Measurements from ENCODE around the gene N4BP2L2.
"Not testable (repeated sequence)": the region's sequence is repeated elsewhere in the genome, so short reads cannot be mapped to it uniquely, and the experiment has no call there.

N4BP2L2 gene

DNA sequence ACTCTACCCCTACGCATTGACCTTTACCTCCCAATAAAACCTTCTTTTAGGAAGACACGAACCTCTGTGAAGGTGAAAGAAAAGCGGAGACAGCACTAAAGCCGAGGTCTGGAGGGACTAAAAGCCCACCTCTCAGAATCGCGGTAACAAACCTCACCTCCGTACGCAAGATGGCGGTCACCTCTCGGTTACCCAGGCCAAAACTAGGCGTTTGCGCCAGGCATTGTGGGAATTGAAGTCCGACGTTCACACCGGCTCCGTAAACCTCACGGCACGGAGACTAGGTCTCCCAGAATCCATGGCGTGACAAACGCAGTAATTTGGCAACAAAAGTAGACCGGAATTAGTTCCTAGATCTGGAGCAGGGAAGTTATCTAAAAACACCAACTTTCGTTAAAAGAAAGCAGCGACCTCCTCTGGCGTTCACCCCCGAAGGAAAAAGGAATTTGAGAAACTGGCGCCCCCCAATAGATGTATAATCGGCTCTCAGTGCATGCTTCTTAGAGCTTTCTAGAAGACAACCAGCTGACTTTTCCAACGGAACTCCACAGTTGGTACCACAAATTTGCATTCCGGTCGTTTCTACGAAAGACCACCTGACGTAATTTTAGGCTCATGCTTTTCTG, at the start of gene N4BP2L2:
N4BP2L2 (minus strand) TSS at position 175 of the 626 bp plus-strand sequence. CDS start 1,768 bp downstream, outside the sequence.
- peak; percentile 91 for DNase-seq (ENCODE audit: low read depth, low spot score)

GRCh38 chr13:32587811-32588170, 49.2 kb upstream of the N4BP2L2 start:
- no peak for DNase-seq (ENCODE audit: low read depth, low spot score)

DNA sequence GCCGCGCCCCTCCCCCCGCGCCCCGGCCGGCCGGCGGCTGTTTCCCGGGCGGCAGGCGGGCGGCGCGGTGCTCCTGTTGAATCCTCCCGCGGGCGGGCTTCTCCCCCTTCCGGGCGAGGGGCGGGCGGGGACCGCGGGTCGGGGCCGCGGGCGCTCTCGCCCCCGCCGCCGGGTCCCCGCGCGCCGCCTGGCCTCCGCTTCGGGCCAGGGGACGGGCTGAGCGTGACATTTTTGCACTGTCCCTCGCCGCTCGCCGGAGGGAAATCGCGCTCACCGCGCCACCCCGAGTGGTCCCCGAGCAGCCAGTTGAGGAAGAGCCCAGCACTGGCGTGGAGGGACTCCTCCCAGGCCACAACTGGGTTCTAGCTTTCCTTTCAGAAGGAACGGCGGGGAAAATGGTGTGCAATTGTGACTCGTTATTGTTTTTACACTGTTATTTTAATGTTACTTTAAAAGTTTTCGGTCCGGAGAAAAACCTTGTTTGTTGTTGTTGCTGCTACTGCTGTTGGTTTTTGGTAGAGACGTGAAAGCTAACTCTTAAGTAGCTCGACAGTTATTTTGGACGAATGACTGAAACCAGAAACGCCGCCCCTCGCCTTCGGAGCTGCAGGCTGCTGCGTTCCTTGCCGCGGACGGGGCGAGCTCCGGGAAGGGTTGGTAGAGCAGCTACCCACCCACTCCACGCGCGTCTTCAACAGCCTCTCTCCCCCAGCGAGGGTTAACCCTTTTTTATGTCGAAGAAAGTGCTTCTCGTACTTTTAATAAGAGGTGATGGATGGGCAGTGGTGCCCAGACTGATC, 48.6 kb upstream of the N4BP2L2 start:
- no peak for DNase-seq (ENCODE audit: low read depth, low spot score)

DNA sequence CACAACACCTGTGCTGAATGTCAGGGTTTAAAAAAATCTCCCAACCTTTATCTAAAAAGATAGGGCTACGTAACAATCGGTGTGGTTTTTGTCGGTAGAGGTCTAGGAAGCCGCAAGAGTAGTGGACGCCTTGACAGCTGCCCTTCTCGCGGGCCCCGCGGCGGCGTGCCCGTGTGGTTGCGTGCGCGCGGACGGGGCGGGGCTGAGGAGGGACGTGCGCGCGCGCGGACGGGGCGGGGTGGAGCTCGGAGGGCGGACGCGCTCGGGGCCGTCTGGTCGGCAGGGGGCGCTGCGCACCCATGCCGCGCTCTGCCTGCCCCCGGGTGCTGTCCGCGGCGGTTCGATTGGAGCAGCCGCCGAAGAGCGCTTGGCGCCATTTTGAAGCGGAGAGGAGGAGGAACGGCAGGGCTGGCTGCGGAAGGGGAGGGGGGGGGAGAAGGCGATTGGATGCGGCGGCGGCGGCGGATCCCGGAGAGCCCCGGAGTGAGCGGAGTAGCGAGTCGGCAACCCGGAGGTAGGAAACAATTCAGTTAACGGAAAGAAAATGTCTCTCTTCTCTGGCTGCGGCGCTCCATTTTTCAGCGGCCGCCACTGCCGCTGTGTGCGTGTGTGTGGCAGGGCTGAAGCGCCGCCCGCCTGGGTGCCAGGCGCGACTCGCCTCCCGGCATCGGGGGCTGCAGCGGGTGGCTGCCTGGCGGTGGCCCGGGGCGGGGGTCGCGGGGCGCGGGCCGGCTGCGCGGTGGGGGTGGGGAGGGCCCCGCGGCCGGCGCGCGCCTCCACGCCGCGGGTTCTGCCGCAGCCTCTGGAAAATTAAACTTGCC, 47.7 kb upstream of the N4BP2L2 start, which contains the start of gene PDS5B:
PDS5B (plus strand) TSS at position 373 of the 821 bp plus-strand sequence. CDS start 62,321 bp downstream, outside the sequence.
- peak; percentile 81 for DNase-seq (ENCODE audit: low read depth, low spot score)

GRCh38 chr13:32585550-32586079, 47.0 kb upstream of the N4BP2L2 start:
- no peak for DNase-seq (ENCODE audit: low read depth, low spot score)

DNA sequence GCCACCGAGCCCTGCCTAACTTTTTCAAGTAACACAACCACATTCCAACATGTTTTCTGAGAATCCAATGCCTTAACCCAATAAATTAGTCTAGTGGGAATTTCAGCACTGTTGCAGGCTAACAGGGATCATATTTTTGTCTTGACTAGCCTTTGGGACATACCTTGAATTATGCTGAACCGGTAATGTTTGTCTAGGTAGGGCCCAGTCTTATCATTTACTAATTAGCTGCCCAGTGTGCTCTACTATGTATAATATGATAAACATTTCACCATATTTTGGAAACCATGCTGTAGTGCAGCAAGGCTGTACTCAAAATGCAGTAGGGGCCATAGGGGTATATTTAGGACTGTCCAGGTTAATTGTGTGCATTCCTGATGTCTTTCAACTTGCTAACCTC, 44.4 kb upstream of the N4BP2L2 start:
- no peak for DNase-seq (ENCODE audit: low read depth, low spot score)

DNA sequence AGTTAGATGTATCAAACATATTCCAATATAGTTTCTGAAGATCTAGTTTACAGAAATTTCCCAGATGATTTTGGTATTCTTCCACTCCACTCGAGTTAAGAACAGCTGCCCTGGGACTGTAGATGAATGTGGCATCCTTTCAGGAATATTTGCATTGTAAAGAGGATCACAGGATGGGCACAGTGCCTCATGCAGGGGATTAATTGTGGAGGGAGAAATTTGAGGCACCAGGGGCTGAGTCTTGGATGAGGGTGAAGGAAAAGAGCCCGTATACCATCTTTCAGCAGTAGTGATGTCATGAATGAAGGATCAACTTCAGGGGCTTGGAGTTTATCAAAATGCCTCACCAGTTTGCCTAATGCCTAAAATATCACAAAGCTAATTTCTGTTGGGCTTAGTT, 43.7 kb upstream of the N4BP2L2 start:
- DNase-seq (ENCODE audit: low read depth, low spot score): no peak

DNA sequence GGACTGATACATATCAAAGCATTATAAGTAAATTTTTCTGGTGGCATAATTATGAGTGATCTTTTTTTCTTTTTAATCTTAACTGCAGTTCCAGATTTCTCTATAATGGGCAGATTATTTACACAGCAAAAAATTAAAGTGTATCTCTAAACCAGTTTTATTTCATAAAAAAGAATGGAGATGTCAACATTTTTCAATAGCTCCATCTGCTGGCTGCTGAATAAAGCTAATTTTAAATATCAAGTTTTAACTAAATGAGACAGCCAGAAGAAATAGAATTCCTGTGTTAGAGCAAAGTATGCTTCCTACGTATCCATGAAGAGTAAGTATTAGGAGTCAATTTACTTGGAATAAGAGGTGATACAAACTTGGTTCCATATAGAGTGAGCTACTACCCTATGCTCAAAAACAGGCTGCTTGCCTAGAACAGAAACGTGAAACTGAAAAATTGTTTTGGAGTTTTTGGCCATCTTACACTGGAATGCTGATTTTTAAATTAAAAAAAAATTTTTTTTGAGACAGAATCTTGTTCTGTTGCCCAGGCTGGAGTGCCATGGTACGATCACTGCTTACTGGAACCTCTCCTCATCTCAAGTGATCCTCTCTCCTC, 42.7 kb upstream of the N4BP2L2 start:
- no peak for DNase-seq (ENCODE audit: low read depth, low spot score)

GRCh38 chr13:32577032-32577431, 38.4 kb upstream of the N4BP2L2 start:
- no peak for DNase-seq (ENCODE audit: low read depth, low spot score)

DNA sequence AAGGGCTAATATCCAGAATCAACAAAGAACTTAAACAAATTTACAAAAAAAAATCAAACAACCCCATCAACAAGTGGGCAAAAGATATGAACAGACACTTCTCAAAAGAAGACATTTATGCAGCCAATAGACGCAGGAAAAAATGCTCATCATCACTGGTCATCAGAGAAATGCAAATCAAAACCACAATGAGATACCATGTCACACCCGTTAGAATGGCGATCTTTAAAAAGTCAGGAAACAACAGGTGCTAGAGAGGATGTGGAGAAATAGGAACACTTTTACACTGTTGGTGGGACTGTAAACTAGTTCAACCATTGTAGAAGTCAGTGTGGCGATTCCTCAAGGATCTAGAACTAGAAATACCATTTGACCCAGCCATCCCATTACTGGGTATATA, 37.1 kb upstream of the N4BP2L2 start:
- not testable (repeated sequence) for DNase-seq (ENCODE audit: low read depth, low spot score)

DNA sequence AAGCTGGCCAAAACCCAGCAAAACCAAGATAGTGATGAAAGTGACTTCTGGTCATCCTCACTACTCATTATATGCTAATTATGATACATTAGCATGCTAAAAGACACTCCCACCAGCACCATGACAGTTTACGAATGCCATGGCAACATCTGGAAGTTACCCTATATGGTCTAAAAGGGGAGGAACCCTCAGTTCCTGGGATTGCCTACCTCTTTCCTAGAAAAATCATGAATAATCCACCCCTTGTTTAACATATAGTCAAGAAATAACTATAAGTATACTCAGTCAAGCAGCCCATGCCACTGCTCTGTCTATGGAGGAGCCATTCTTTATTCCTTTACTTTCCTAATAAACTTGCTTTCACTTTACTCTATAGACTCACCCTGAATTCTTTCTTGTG, 22.2 kb upstream of the N4BP2L2 start:
- not testable (repeated sequence) for DNase-seq (ENCODE audit: low read depth, low spot score)

DNA sequence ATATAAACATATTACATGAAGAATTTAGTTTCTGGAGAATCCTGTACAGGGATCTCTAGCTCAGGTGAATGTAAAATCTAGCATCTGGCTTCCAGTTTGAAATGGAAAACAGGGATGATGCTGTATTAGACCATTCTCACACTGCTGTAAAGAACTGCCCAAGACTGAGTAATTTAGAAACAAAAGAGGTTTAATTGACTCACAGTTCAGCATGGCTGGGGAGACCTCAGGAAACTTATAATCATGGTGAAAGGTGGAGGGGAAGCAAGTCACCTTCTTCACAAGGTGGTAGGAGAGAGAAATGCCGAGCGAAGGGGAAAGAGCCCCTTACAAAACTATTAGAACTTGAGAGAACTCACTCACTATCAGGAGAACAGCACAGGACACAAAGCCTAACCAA, 17.0 kb upstream of the N4BP2L2 start:
- DNase-seq (ENCODE audit: low read depth, low spot score): no peak

DNA sequence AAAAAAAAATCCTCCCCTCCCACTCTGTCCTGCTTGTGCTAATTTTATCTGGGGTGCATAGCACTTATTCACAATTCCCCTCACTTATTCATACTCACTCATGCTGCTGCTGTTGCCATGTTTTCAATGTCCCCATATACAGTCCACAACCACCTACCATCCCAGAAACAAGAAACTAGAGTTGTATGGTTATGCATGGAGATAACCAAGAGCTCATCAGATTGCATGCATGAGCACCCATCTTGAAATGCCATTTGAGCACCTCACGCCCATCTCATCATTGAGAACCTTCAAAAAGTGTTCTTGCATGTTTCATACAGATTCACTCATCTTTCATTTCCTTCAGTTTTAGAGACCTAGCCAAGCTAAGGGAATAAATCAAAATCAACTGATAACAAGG, 15.1 kb upstream of the N4BP2L2 start:
- DNase-seq (ENCODE audit: low read depth, low spot score): no peak

- no peak for DNase-seq (ENCODE audit: low read depth, low spot score)
Measured at GRCh38 chr13:32549788-32550187, 11.2 kb upstream of the N4BP2L2 start.

GRCh38 chr13:32548837-32549236, 10.2 kb upstream of the N4BP2L2 start:
- DNase-seq (ENCODE audit: low read depth, low spot score): no peak

- DNase-seq (ENCODE audit: low read depth, low spot score): no peak
Measured at GRCh38 chr13:32545083-32545482, 6.5 kb upstream of the N4BP2L2 start.

- no peak for DNase-seq (ENCODE audit: low read depth, low spot score)
Measured at GRCh38 chr13:32542221-32542620, 3.6 kb upstream of the N4BP2L2 start.

- DNase-seq (ENCODE audit: low read depth, low spot score): no peak
Measured at GRCh38 chr13:32538143-32538620, 413 bp downstream of the N4BP2L2 start.

DNA sequence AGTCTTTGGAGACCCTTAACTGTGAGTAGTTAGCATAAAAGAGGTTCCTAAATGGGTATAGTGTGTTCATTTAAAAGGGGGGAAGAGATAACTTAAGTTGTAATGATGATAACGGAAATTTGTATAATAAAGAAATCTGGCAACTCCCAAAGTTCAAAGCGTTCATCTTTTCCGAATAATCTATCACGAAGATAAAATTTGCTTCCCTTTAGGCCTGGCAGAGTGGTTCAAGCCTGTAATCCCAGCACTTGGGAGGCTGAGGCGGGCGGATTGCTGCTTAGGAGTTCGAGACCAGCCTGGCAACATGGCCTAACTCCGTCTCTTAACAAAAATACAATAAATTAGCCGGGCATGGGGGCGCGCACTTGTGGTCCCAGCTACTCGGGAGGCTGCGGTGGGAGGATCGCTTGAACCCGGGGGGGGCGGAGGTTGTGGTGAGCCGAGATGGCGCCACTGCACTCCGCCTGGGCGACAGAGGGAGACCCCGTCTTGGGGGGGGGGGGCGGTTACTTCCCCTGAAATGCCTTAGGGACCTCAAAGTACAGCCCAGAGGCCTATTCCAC, 934 bp downstream of the N4BP2L2 start:
- no peak for DNase-seq (ENCODE audit: low read depth, low spot score)

DNA sequence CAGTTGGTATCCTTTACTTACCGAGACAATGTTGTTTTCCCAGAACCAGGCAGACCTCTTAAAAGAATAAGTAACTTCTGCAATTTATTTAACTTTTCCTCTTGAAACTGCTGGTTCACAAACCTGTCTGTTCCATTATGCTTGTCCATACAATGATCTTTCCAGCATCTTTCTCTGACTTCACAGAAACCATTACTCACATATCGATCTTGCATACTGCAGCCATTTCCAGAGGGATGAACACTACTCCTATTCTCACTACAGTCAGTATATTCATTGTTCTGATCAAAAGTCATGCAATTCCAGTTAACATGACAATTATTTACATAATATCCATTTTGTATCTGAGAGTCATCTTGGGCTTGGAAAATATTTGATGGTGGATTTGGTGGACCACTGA, 2.8 kb downstream of the N4BP2L2 start:
- no peak for DNase-seq (ENCODE audit: low read depth, low spot score)

GRCh38 chr13:32535115-32535514, 3.5 kb downstream of the N4BP2L2 start:
- no peak for DNase-seq (ENCODE audit: low read depth, low spot score)
